LNCAP (cell line): ENCODE data around the gene PTDSS2.
A peak's percentile ranks its signal among the peaks of the same experiment; 100 is the strongest.

Experiments used
- TF ChIP-seq, protein P1 (sequence below): fragments of 450-650 bp; IDR thresholded peaks from 2 replicates; pipeline ENCODE4 v1.5.1; 2017; ENCODE audit warnings: mild to moderate bottlenecking

PTDSS2 gene

DNA sequence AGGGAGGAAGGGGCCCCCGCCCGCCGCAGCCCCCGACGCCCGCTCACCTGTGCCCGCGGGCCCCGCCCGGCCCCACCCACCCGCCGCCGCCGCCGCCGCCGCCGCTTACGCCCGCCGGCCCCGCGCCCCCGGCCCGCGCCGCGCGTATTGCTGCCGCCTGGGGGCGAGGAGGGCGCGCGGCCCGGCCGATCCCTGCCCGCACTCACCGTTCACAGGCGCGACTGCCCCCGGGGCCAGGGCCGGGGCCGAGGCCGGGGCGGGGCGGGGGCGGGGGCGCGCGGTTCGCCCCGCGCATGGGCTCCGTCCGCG is 85.1 kb downstream of the PTDSS2 start:
- TF ChIP-seq, protein P1, sequence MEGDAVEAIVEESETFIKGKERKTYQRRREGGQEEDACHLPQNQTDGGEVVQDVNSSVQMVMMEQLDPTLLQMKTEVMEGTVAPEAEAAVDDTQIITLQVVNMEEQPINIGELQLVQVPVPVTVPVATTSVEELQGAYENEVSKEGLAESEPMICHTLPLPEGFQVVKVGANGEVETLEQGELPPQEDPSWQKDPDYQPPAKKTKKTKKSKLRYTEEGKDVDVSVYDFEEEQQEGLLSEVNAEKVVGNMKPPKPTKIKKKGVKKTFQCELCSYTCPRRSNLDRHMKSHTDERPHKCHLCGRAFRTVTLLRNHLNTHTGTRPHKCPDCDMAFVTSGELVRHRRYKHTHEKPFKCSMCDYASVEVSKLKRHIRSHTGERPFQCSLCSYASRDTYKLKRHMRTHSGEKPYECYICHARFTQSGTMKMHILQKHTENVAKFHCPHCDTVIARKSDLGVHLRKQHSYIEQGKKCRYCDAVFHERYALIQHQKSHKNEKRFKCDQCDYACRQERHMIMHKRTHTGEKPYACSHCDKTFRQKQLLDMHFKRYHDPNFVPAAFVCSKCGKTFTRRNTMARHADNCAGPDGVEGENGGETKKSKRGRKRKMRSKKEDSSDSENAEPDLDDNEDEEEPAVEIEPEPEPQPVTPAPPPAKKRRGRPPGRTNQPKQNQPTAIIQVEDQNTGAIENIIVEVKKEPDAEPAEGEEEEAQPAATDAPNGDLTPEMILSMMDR: 0 out of 2 replicates have a peak, but pooled peaks have one; percentile 26

DNA sequence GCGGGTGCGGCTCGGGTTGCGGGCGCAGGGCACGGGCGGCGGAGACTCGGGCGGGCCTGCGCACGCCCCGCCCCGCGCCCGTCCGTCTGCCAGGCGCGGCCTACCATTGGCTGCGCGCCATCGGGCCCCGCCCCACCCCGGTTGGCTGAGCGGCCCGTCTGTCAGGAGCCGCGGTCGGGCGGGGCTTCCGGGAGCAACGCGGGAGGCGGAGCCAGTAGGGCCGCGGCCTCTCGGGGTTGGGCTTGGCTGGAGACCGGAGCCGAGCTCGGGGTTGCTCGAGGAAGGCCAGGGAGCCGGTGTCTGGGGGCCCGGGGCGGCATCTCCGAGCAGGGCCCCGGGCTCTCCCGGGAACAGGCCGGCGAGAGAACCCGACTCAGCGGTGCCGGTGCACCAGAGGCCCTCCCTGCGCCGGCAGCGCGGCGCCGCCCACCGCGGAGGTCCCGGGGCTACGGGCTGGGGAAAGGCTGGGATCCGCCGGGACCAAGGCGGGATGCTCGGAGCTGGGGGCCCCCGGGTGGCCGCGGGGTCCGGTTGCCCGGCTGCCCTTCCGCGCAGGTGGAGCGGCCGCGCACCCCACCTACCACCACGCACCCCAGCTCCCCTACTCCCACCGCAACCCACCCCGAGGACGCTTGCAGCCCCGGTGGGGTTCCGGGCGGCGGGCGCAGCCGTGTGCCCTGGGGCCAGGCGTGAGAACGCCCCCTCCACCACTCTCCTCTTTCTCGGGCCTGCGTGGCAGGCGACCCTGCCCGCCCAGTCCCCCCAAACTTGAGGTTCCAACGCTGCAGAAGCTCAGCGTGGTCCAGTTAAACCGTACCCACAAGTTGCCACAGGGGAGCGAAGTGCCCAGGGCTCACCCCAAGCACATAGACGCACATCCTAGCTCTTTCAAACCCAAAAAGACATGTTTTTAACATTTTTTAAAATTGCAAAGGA is 85.7 kb downstream of the PTDSS2 start, which contains the start of gene HRAS:
Gene HRAS (minus strand): TSS at position 58 of the 936 bp plus-strand sequence.
- TF ChIP-seq, protein P1: no peak

DNA sequence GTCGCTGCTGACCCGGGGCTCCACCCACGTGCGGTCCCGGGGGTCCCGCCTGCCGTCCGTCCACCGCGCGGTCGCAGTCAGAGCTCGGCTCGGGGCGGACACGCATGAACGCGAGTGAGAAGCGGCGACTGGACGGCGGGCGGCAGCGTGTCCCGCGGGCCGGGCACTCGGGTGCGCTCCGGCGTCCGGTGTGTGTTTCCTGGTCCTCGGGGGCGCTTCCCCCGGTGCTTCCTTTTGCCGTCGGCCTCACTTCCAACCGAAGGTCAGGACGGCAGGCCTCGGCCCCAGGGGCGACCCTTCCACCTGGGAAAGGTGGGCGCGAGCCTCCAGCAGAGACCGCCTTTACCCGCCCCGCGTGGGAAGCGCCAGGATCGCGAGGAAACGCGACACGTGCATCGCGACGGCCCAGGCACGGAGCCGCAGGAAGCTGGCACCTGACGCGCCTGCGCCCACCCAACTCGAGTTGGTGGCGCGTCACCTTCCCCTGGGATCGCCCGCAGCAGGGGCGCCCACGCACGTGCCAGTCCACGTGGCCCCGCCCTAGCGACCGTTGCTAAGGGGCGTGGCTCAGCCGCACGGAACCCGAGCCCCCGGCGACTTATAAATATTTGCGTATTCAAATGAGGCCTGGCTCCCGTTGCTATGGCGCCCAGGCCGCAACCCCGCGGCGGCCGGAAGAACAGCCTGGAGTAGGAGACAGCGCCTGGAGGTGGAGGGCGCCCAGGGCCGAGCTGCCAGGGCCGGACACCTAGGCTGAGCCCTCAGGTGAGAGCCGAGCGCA is 87.0 kb downstream of the PTDSS2 start, which contains the start of gene LRRC56:
Gene LRRC56 (plus strand): TSS at position 687 of the 781 bp plus-strand sequence. CDS start 3,158 bp downstream, outside the sequence.
- TF ChIP-seq, protein P1: no peak

DNA sequence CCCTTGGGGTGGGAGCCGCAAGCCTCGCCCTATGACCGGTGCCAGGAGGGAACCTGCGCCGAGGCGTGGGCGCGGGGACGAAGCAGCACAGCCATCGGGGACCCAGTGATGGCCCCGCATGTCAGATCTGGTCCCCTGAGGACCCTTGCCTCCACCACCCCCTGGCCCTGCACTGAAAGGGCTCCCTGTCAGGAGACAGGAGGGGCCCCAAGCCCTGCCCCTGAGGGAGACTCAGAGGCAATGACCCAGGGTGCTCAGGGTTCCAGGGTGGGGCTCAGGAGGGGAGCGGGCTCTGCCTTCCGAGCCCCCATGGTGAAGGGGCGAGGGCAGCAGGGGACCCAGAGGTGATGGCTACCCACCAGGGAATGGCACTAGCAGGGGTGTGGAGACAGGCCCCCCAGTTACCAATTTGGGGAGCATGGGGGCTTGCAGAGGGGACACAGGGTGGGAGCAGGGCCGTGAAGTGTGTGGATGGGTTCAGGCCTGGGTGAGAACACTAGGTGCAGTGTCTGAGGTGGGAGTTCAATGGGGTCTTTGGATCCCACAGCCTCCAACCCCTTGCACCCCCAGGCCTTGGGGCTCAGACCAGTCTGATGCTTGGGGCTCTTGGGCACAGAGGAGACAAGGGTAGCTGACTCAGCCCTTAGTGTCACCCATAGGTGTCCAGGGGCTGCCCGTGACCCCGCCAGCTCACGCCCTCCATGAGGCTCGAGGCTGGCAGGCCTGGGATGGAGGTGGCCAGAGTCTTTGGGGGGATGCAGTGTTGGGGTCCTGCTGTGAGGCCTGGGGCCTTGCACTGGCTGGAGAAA is 87.7 kb downstream of the PTDSS2 start:
- TF ChIP-seq, protein P1: no peak

DNA sequence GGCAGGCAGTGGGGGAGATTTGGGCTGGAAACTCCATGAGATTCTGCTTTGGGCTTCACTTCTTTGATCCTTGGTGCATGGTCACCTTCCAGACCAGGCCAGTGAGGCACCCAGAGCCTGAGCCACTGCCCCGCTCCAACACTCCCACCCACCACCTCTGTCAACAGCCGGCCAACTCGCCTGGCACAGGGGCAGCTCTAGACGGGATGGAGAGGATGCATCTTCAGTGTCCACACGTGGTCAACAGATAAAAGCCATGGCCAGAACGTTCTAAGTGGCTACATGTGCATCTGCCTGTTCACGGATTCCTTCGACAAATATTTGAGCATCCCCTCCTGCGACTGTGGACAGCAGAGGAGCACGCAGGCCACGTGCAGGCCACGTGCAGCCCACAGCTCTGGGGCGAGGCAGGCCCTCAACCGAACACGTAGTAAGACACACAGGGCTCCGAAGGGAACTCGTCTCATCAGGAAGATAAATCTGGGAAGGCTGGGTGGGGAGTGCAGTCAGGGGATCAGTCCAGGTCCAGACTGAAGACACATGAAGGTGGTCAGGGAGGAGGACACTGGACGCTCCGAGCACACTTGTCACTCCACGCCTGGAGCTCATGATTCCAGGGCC is 88.5 kb downstream of the PTDSS2 start:
- TF ChIP-seq, protein P1: no peak

DNA sequence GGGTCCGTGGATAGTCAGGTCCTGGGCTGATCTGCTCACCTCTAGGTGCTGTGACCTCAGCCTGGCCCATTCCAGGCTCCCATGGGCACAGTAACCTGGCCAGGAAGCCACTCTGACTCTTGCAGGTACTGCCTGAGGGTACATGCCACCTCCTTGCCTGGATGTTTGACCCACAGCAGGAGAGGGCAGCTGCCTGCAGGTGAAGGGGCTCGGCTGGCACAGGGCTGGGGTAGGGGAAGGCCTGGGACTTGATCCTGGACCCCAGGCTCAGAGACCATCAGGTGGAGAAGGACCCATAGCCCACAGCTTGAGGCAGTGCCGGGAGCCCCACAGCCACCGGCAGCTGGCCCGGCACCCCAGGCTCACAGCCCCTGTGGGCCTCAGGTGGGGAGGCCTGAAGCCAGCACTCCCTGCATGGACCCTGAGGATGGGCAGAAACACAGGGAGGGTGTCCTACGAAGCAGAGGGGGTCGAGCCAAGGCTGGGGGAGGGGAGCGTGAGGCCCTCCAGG is 89.9 kb downstream of the PTDSS2 start:
- TF ChIP-seq, protein P1: no peak
